Liver (tissue), 9 donors: Measurements from ENCODE around the gene PPP4R1. TPM values are rescaled to one million over a fixed set of nuclear protein-coding genes. Genes with fewer than 3 reads are reported as not detected.

ENCODE experiments used
- DNase-seq: peaks from one replicate; pipeline ENCODE4 v3.0.0-alpha.2; 2017; ENCODE audit warnings: low spot score
- H3K27ac ChIP-seq, 2 donors: one replicate each; pipeline ENCODE4 v1.7.0; 2013; ENCODE audit warnings: inconsistent platforms in 2 of 2, low read length in 2 of 2, control low read depth in 1 of 2, low read depth in 1 of 2, mild to moderate bottlenecking in 1 of 2
- H3K27me3 ChIP-seq, 4 donors: one replicate each; pipeline versions ENCODE4 v1.6.1 to v1.7.0; 2013; ENCODE audit warnings: low read length in 3 of 4, inconsistent platforms in 1 of 4, mild to moderate bottlenecking in 1 of 4, moderate library complexity in 1 of 4; ENCODE audit not compliant: control insufficient read depth in 4 of 4, insufficient read depth in 4 of 4
- H3K36me3 ChIP-seq, 4 donors: one replicate each; pipeline versions ENCODE4 v1.6.1 to v1.7.0; 2013; ENCODE audit warnings: low read length in 3 of 4, mild to moderate bottlenecking in 3 of 4, low read depth in 1 of 4, moderate library complexity in 1 of 4; ENCODE audit not compliant: control insufficient read depth in 4 of 4, insufficient read depth in 3 of 4
- H3K4me1 ChIP-seq, 4 donors: one replicate each; pipeline versions ENCODE4 v1.6.1 to v1.7.0; 2013; ENCODE audit warnings: low read length in 3 of 4, mild to moderate bottlenecking in 3 of 4, moderate library complexity in 1 of 4; ENCODE audit not compliant: control insufficient read depth in 4 of 4, insufficient read depth in 4 of 4
- H3K4me3 ChIP-seq, 3 donors: one replicate each; pipeline versions ENCODE4 v1.6.1 to v1.7.0; 2013; ENCODE audit warnings: low read length in 3 of 3, control low read depth in 1 of 3, low read depth in 1 of 3, mild to moderate bottlenecking in 1 of 3
- H3K9ac ChIP-seq, 2 donors: one replicate each; pipeline ENCODE4 v1.7.0; 2013; ENCODE audit warnings: low read length in 2 of 2, mild to moderate bottlenecking in 2 of 2, moderate library complexity in 2 of 2, control low read depth in 1 of 2, low read depth in 1 of 2
- H3K9me3 ChIP-seq, 4 donors: one replicate each; pipeline versions ENCODE4 v1.6.1 to v1.7.0; 2013; ENCODE audit warnings: low read length in 3 of 4; ENCODE audit not compliant: control insufficient read depth in 4 of 4
- ATF3 ChIP-seq: IDR thresholded peaks from 2 replicates; pipeline ENCODE4 v1.6.1; 2016; ENCODE audit warnings: antibody characterized with exemption
- CTCF ChIP-seq: fragments of 150-350 bp; IDR thresholded peaks from 2 replicates; pipeline ENCODE4 v1.5.1; 2017; ENCODE audit warnings: improper control_type of control experiment, low read depth, low read length; ENCODE audit not compliant: missing input control
- EGR1 ChIP-seq, 2 donors: IDR thresholded peaks; 2 replicates each; pipeline ENCODE4 v1.6.1; 2016 to 2018; ENCODE audit warnings: antibody characterized with exemption in 2 of 2, low read depth in 2 of 2
- FOXA1 ChIP-seq: IDR thresholded peaks from 2 replicates; pipeline ENCODE4 v1.6.1; 2016; ENCODE audit warnings: antibody characterized with exemption
- FOXA2 ChIP-seq: IDR thresholded peaks from 2 replicates; pipeline ENCODE4 v1.6.1; 2016; ENCODE audit warnings: antibody characterized with exemption
- GABPA ChIP-seq, 2 donors: IDR thresholded peaks in 1 of 2; conservative IDR thresholded peaks in 1 of 2; 2 replicates each; pipeline ENCODE4 v1.6.1; 2016; ENCODE audit warnings: antibody characterized with exemption in 2 of 2, mild to moderate bottlenecking in 1 of 2, moderate library complexity in 1 of 2
- HNF4A ChIP-seq, 2 donors: conservative IDR thresholded peaks; 2 replicates each; pipeline ENCODE4 v1.6.1; 2016; ENCODE audit warnings: antibody characterized with exemption in 2 of 2, mild to moderate bottlenecking in 2 of 2
- HNF4G ChIP-seq: IDR thresholded peaks from 2 replicates; pipeline ENCODE4 v1.6.1; 2016; ENCODE audit warnings: antibody characterized with exemption
- JUND ChIP-seq, 2 donors: IDR thresholded peaks; 2 replicates each; pipeline ENCODE4 v1.6.1; 2016; ENCODE audit warnings: antibody characterized with exemption in 2 of 2
- MAX ChIP-seq: IDR thresholded peaks from 2 replicates; pipeline ENCODE4 v1.6.1; 2016; ENCODE audit warnings: antibody characterized with exemption
- NR2F2 ChIP-seq: IDR thresholded peaks from 2 replicates; pipeline ENCODE4 v1.6.1; 2016; ENCODE audit warnings: antibody characterized with exemption
- RAD21 ChIP-seq, 2 donors: IDR thresholded peaks; 2 replicates each; pipeline ENCODE4 v1.6.1; 2016; ENCODE audit warnings: antibody characterized with exemption in 2 of 2, mild to moderate bottlenecking in 2 of 2
- REST ChIP-seq: IDR thresholded peaks from 2 replicates; pipeline ENCODE4 v1.6.1; 2016; ENCODE audit warnings: antibody characterized with exemption, mild to moderate bottlenecking
- RXRA ChIP-seq, 2 donors: IDR thresholded peaks; 2 replicates each; pipeline ENCODE4 v1.6.1; 2017 to 2018; ENCODE audit warnings: antibody characterized with exemption in 2 of 2, mild to moderate bottlenecking in 1 of 2
- SP1 ChIP-seq: IDR thresholded peaks from 2 replicates; pipeline ENCODE4 v1.6.1; 2018; ENCODE audit warnings: antibody characterized with exemption, mild to moderate bottlenecking
- TAF1 ChIP-seq: conservative IDR thresholded peaks from 2 replicates; pipeline ENCODE4 v1.6.1; 2016; ENCODE audit warnings: antibody characterized with exemption, mild to moderate bottlenecking
- YY1 ChIP-seq: IDR thresholded peaks from 2 replicates; pipeline ENCODE4 v1.6.1; 2016; ENCODE audit warnings: antibody characterized with exemption, mild to moderate bottlenecking
- ZBTB33 ChIP-seq: IDR thresholded peaks from 2 replicates; pipeline ENCODE4 v1.6.1; 2016; ENCODE audit warnings: antibody characterized with exemption
- WGBS: extraction: QIAGEN DNeasy Blood & Tissue Kit; methylation state at CpG from one replicate; pipeline ENCODE4 v1.1.7; 2013; 5-methylcytosine and 5-hydroxymethylcytosine counted together
- polyA plus RNA-seq, 2 donors: library from polyadenylated mRNA; stranded (reverse) in 1 of 2; unstranded in 1 of 2; fragments of 200-250 nt in 1 of 2; fragments of >200 nt in 1 of 2; fragmentation: Nextera tagmentation in 1 of 2; extraction: Ambion mirVana in 1 of 2; gene quantifications; one replicate each; pipeline versions ENCODE4 v1.2.1 to v1.2.3, GENCODE V29; 2013 to 2015
- total RNA-seq, 2 donors: library from RNA; depleted of rRNA; stranded (reverse); fragments of >200 nt; gene quantifications; one replicate each; pipeline ENCODE4 v1.2.3, GENCODE V29; 2014
- donor health status: healthy.
- donor health status: healthy.
- donor health status: healthy.
- donor health status: healthy.
- donor health status: healthy.

Gene PPP4R1
- total and polyA plus RNA-seq, 4 donors = 11.7 to 50.8 (median 22.8) TPM

GRCh38 chr18:9519399-9519798, 95.0 kb downstream of the PPP4R1 start:
- H3K4me3 ChIP-seq = no peak overlapping the region
- no peak overlapping the region for H3K27ac ChIP-seq
- TF ChIP-seq RAD21 (IDR thresholded peaks at IDR 0.05) (no peak), HNF4A (conservative IDR thresholded peaks at IDR 0.05) (no peak), FOXA1 (no peak), JUND (IDR thresholded peaks at IDR 0.05) (no peak), RXRA (IDR thresholded peaks at IDR 0.05) (no peak), FOXA2 (no peak), GABPA (IDR thresholded peaks at IDR 0.05 in 1 of 2, conservative IDR thresholded peaks at IDR 0.05 in 1 of 2) (no peak), ATF3 (no peak), REST (no peak), YY1 (no peak), NR2F2 (no peak), TAF1 (no peak), SP1 (no peak), ZBTB33 (no peak), MAX (no peak), EGR1 (IDR thresholded peaks at IDR 0.05; ENCODE audit: low read depth in 2 of 2) (no peak), CTCF (no peak), HNF4G (no peak)
- no peaks in the 10 kb centered on the region for H3K4me1 ChIP-seq
- 91% methylated on average over 1 of the region's 1 CpG for WGBS
- no peaks in the 10 kb centered on the region for H3K27me3 ChIP-seq
- H3K36me3 ChIP-seq = peaks cover 0 to 8% (median 6%) of the 10 kb centered on the region in 4 donors
- no peaks in the 10 kb centered on the region for H3K9me3 ChIP-seq
- no peak for DNase-seq
- no peak overlapping the region for H3K9ac ChIP-seq

GRCh38 chr18:9517869-9518268, 96.5 kb downstream of the PPP4R1 start:
- 90% methylated on average over 6 of the region's 6 CpGs for WGBS
- Histone ChIP-seq H3K4me3 (no peak overlapping the region), H3K4me1 (no peaks in the 10 kb centered on the region), H3K36me3 (peaks cover 3 to 8% (median 5%) of the 10 kb centered on the region in 4 donors), H3K27ac (no peak overlapping the region), H3K9ac (no peak overlapping the region), H3K27me3 (no peaks in the 10 kb centered on the region), H3K9me3 (no peaks in the 10 kb centered on the region)
- DNase-seq = no peak
- TF ChIP-seq ATF3 = no peak
- no peak for TF ChIP-seq FOXA2
